ENCODE results near the gene MEG3. TPM values are rescaled to one million over a fixed set of nuclear protein-coding genes. Genes with fewer than 3 reads are reported as not detected.

The MEG3 gene
- total and polyA plus RNA-seq, 2 of the 8 experiments (the other 6 are each of a cell fraction or from before 2014, with no cell fraction given) = 0.17 to 1.1 TPM

DNA sequence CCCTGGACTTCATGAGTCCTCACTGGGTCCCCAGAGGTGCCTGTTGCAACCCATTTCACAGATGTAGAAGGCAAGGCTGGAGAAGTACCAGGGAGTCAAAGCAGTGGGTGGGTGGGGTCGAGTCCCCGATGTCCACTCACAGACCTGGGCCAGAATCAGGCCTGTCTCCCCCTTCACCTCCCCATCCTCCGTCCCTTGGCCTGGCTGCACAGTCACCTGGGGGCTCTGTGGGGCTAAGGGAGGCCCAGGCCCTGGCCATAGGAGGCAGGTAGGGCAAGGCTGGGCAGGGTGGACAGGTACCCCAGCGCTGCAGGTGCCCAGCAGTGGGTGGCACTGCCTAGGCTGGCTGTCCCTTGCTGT lies 48.1 kb downstream of the MEG3 start:
- Histone ChIP-seq H3K23ac (ENCODE audit: insufficient read length) (no peak overlapping the region), H2BK20ac (ENCODE audit: low read length) (no peak overlapping the region), H3K79me2 (ENCODE audit: control insufficient read depth in 1 of 2, insufficient read depth in 2 of 2, low read length in 2 of 2) (no peaks in the 10 kb centered on the region), H4K20me1 (replicated peaks in 1 of 2; ENCODE audit: control insufficient read depth in 1 of 2, insufficient read depth in 2 of 2, low read length in 2 of 2) (no peaks in the 10 kb centered on the region), H3K4me2 (ENCODE audit: insufficient read depth in 1 of 2, low read depth in 2 of 2, low read length in 2 of 2) (no peak overlapping the region), H3K36me3 (ENCODE audit: control insufficient read depth in 2 of 4, insufficient read depth in 4 of 4, low read length in 3 of 4) (no peaks in the 10 kb centered on the region), H3K4me3 (ENCODE audit: extremely low read depth in 1 of 4, insufficient read depth in 2 of 4, low read depth in 3 of 4, low read length in 4 of 4) (no peak overlapping the region), H3K27me3 (replicated peaks in 1 of 4; ENCODE audit: control insufficient read depth in 3 of 4, extremely low read depth in 1 of 4, insufficient read depth in 3 of 4, low read length in 3 of 4) (no peaks in the 10 kb centered on the region), H4K91ac (replicated peaks; ENCODE audit: insufficient read length, low read length) (no peak overlapping the region), H4K8ac (ENCODE audit: extremely low read depth, insufficient read depth, low read length) (peak overlapping the region; percentile 5; the same call in 1 of the 2 replicates), H4K5ac (ENCODE audit: insufficient read length, low read depth, low read length) (no peak overlapping the region), H2AFZ (ENCODE audit: low read length) (no peak overlapping the region), H3K56ac (replicated peaks; ENCODE audit: insufficient read length, low read depth, low read length) (no peak overlapping the region), H3K4me1 (replicated peaks in 1 of 4; ENCODE audit: control insufficient read depth in 3 of 4, insufficient read depth in 4 of 4, low read length in 3 of 4) (peaks cover 0 to 3% (median 0%) of the 10 kb centered on the region in 4 experiments; a peak in 1 of 7 replicates), H2BK120ac (replicated peaks; ENCODE audit: low read depth, low read length) (no peak overlapping the region), H3K9ac (replicated peaks in 1 of 4; ENCODE audit: extremely low read depth in 1 of 4, low read depth in 3 of 4, low read length in 3 of 4) (no peak overlapping the region), H2BK5ac (ENCODE audit: low read depth, low read length) (no peak overlapping the region), H3K79me1 (ENCODE audit: low read depth, low read length) (no peaks in the 10 kb centered on the region), H2AK5ac (ENCODE audit: low read depth, low read length) (no peak overlapping the region), H3K18ac (ENCODE audit: extremely low read depth, low read length) (no peak overlapping the region), H3K4ac (replicated peaks; ENCODE audit: insufficient read length, low read depth, low read length) (no peak overlapping the region), H2BK15ac (ENCODE audit: low read length) (no peak overlapping the region), H2BK12ac (ENCODE audit: low read depth, low read length) (no peak overlapping the region), H3K14ac (ENCODE audit: insufficient read length) (no peak overlapping the region), H3K27ac (ENCODE audit: low read depth, low read length) (no peak overlapping the region), H3K9me3 (ENCODE audit: insufficient read depth in 2 of 2, low read depth in 1 of 2, low read length in 1 of 2) (0 out of 4 replicates have a peak, but pooled peaks cover 0 to 4% of the 10 kb centered on the region in 2 experiments), H3K23me2 (ENCODE audit: low read depth, low read length) (no peaks in the 10 kb centered on the region)
- FAIRE-seq = no peak
- POLR2A ChIA-PET (ENCODE audit: partially characterized antibody) = no interaction called here
- 87% methylated on average over 4 of the region's 4 CpGs; no CpG with 5 or more reads in 1 of the 2 experiments for WGBS, 2 experiments (ENCODE audit: extremely low coverage in 1 of 2, insufficient coverage in 1 of 2, insufficient read length in 1 of 2, insufficient replicate concordance in 2 of 2, low coverage in 1 of 2, low lambda C conversion rate in 2 of 2, missing lambda C conversion rate in 1 of 2)
- CTCF ChIA-PET (ENCODE audit: partially characterized antibody) = no interaction called here
- no peak for TF ChIP-seq HDAC6 (IDR thresholded peaks at IDR 0.05; ENCODE audit: low read depth, low read length)
- TF ChIP-seq EZH2 (IDR thresholded peaks at IDR 0.05; ENCODE audit: low read depth, low read length, severe bottlenecking) = no peak
- no peak for TF ChIP-seq MAFK (IDR thresholded peaks at IDR 0.05; ENCODE audit: low read depth, low read length)
- no peak for TF ChIP-seq SUZ12 (IDR thresholded peaks at IDR 0.05; ENCODE audit: low read length)
- TF ChIP-seq CREB1 (IDR thresholded peaks at IDR 0.05) = no peak
- TF ChIP-seq, protein P1, sequence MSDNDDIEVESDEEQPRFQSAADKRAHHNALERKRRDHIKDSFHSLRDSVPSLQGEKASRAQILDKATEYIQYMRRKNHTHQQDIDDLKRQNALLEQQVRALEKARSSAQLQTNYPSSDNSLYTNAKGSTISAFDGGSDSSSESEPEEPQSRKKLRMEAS (IDR thresholded peaks at IDR 0.05) = no peak
- no peak for TF ChIP-seq BRCA1 (IDR thresholded peaks at IDR 0.05; ENCODE audit: low read depth, low read length)
- TF ChIP-seq CHD1 (IDR thresholded peaks at IDR 0.05; ENCODE audit: low read depth, low read length) = no peak
- no peak for TF ChIP-seq KDM1A (IDR thresholded peaks at IDR 0.05; ENCODE audit: borderline replicate concordance, low read length)
- TF ChIP-seq, protein P2, sequence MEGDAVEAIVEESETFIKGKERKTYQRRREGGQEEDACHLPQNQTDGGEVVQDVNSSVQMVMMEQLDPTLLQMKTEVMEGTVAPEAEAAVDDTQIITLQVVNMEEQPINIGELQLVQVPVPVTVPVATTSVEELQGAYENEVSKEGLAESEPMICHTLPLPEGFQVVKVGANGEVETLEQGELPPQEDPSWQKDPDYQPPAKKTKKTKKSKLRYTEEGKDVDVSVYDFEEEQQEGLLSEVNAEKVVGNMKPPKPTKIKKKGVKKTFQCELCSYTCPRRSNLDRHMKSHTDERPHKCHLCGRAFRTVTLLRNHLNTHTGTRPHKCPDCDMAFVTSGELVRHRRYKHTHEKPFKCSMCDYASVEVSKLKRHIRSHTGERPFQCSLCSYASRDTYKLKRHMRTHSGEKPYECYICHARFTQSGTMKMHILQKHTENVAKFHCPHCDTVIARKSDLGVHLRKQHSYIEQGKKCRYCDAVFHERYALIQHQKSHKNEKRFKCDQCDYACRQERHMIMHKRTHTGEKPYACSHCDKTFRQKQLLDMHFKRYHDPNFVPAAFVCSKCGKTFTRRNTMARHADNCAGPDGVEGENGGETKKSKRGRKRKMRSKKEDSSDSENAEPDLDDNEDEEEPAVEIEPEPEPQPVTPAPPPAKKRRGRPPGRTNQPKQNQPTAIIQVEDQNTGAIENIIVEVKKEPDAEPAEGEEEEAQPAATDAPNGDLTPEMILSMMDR (IDR thresholded peaks at IDR 0.05; ENCODE audit: control extremely low read depth in 1 of 3, insufficient read depth in 1 of 3, low read depth in 1 of 3, low read length in 3 of 3) = no peak
- TF ChIP-seq SIRT6 (IDR thresholded peaks at IDR 0.05; ENCODE audit: low read length) = no peak
- TF ChIP-seq KDM5A (IDR thresholded peaks at IDR 0.05; ENCODE audit: low read length) = no peak
- no peak for DNase-seq (ENCODE audit: low read depth in 1 of 2, low spot score in 2 of 2)

Measured in H1 (cell line).